Measurements from ENCODE around the gene EBF3.

Gene EBF3

DNA sequence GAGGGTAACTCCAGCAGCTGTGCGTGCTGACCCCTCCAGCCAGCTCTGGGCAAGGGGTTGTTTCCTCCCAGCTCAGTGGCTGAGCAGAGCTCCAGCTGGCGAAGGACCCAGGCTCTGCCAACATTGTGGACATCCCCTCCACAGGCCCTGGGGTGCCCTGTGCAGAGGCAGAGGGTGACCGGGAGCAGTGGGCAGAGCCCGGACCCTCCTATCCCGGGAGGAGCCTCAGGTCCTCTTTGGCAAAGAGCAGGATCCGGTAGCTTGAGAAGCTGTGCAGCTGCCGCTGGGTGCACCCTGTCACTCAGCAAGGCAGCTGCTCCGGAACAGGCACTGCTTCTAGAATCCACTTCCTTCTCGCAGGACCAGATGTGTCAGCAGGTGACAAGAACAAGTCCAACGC is 175.9 kb downstream of the EBF3 start:
- TF ChIP-seq CTCF (IDR thresholded peaks at IDR 0.05; ENCODE audit: low read depth, low read length) (no peak), EZH2phosphoT487 (IDR thresholded peaks at IDR 0.05; ENCODE audit: low read depth) (no peak)
- H4K20me1 ChIP-seq (ENCODE audit: insufficient read depth, low read length), result no peaks in the 10 kb centered on the region
- H3K4me3 ChIP-seq (ENCODE audit: low read length), result no peak overlapping the region
- H3K4me1 ChIP-seq (ENCODE audit: low read length), result no peaks in the 10 kb centered on the region
- H3K9me3 ChIP-seq (ENCODE audit: insufficient read depth, low read length), result no peaks in the 10 kb centered on the region
- H3K27ac ChIP-seq (ENCODE audit: low read length), result no peak overlapping the region
- no peaks in the 10 kb centered on the region for H3K27me3 ChIP-seq (ENCODE audit: low read depth, low read length)
- no peak overlapping the region for H3K4me2 ChIP-seq (ENCODE audit: low read length)
- no peak overlapping the region for H2AFZ ChIP-seq (ENCODE audit: low read depth, low read length)
- H3K79me2 ChIP-seq (ENCODE audit: low read length), result no peaks in the 10 kb centered on the region
- no peaks in the 10 kb centered on the region for H3K36me3 ChIP-seq (replicated peaks; ENCODE audit: low read depth, low read length)
- no peak overlapping the region for H3K9ac ChIP-seq (ENCODE audit: low read length)

DNA sequence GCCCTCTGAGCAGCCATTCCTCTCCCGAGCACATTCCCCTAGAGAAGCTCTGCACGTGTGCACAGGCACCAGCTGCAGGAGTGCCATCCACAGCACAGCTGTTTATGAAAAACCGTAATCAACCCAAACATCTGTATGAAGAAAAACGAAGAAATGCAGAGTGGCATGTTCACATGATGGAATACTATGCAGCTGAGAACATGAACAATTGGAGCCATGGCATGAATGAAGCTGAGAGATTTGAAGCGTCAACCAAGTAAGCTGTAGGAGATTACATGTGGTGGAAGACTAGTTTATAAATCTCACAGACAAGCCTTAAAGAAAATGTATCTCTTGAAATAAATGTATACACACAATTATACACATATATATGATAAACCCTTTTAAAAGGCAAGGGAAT is 176.5 kb downstream of the EBF3 start:
- Histone ChIP-seq H3K27ac (ENCODE audit: low read length) (no peak overlapping the region), H3K36me3 (replicated peaks; ENCODE audit: low read depth, low read length) (no peaks in the 10 kb centered on the region), H4K20me1 (ENCODE audit: insufficient read depth, low read length) (no peaks in the 10 kb centered on the region), H3K9ac (ENCODE audit: low read length) (no peak overlapping the region), H3K4me2 (ENCODE audit: low read length) (no peak overlapping the region), H3K4me1 (ENCODE audit: low read length) (no peaks in the 10 kb centered on the region), H2AFZ (ENCODE audit: low read depth, low read length) (no peak overlapping the region), H3K4me3 (ENCODE audit: low read length) (no peak overlapping the region), H3K27me3 (ENCODE audit: low read depth, low read length) (no peaks in the 10 kb centered on the region), H3K79me2 (ENCODE audit: low read length) (no peaks in the 10 kb centered on the region), H3K9me3 (ENCODE audit: insufficient read depth, low read length) (no peaks in the 10 kb centered on the region)
- TF ChIP-seq EZH2phosphoT487 (IDR thresholded peaks at IDR 0.05; ENCODE audit: low read depth) (no peak), CTCF (IDR thresholded peaks at IDR 0.05; ENCODE audit: low read depth, low read length) (no peak)

DNA sequence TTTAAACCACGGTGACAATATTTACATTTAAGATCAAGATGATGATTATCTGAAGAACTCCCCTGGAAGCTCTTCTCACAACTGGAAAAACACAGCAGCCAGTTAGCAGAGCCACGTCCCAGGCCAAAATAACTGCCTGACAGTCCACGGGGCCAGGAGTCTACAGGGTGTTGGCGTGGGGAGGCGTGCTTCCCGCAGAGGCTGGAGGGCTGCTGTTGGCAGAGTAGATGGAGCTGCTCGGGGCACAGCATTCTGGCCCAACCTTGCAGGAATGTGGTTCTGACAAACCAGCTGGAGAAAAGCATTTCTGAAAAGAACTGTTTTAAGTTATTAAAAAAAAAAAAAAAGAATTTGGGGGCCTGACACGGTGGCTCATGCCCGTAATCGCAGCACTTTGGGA is 177.9 kb downstream of the EBF3 start:
- no peak for TF ChIP-seq CTCF (IDR thresholded peaks at IDR 0.05; ENCODE audit: low read depth, low read length)
- TF ChIP-seq EZH2phosphoT487 (IDR thresholded peaks at IDR 0.05; ENCODE audit: low read depth), result no peak
- H4K20me1 ChIP-seq (ENCODE audit: insufficient read depth, low read length), result no peaks in the 10 kb centered on the region
- no peaks in the 10 kb centered on the region for H3K79me2 ChIP-seq (ENCODE audit: low read length)

GRCh38 chr10:129785536-129785981 is 178.5 kb downstream of the EBF3 start:
- Histone ChIP-seq H2AFZ (ENCODE audit: low read depth, low read length) (no peak overlapping the region), H3K4me2 (ENCODE audit: low read length) (no peak overlapping the region), H3K79me2 (ENCODE audit: low read length) (no peaks in the 10 kb centered on the region), H3K27me3 (ENCODE audit: low read depth, low read length) (no peaks in the 10 kb centered on the region), H3K9me3 (ENCODE audit: insufficient read depth, low read length) (no peaks in the 10 kb centered on the region), H3K9ac (ENCODE audit: low read length) (no peak overlapping the region), H3K4me1 (ENCODE audit: low read length) (no peaks in the 10 kb centered on the region), H4K20me1 (ENCODE audit: insufficient read depth, low read length) (no peaks in the 10 kb centered on the region), H3K4me3 (ENCODE audit: low read length) (no peak overlapping the region), H3K27ac (ENCODE audit: low read length) (no peak overlapping the region), H3K36me3 (replicated peaks; ENCODE audit: low read depth, low read length) (no peaks in the 10 kb centered on the region)
- no peak for TF ChIP-seq CTCF (IDR thresholded peaks at IDR 0.05; ENCODE audit: low read depth, low read length)
- no peak for TF ChIP-seq EZH2phosphoT487 (IDR thresholded peaks at IDR 0.05; ENCODE audit: low read depth)

More for the DNA sequence above, 177.9 kb downstream of the EBF3 start:
- no peaks in the 10 kb centered on the region for H3K4me1 ChIP-seq (ENCODE audit: low read length)
- no peak overlapping the region for H3K9ac ChIP-seq (ENCODE audit: low read length)
- no peak overlapping the region for H3K4me3 ChIP-seq (ENCODE audit: low read length)
- H2AFZ ChIP-seq (ENCODE audit: low read depth, low read length), result no peak overlapping the region
- no peaks in the 10 kb centered on the region for H3K27me3 ChIP-seq (ENCODE audit: low read depth, low read length)
- H3K9me3 ChIP-seq (ENCODE audit: insufficient read depth, low read length), result no peaks in the 10 kb centered on the region
- no peaks in the 10 kb centered on the region for H3K36me3 ChIP-seq (replicated peaks; ENCODE audit: low read depth, low read length)
- no peak overlapping the region for H3K4me2 ChIP-seq (ENCODE audit: low read length)
- no peak overlapping the region for H3K27ac ChIP-seq (ENCODE audit: low read length)
